Endodermal cell (in vitro differentiated cells): ENCODE results near the gene TBC1D32. TPM values are rescaled to one million over a fixed set of nuclear protein-coding genes. Genes with fewer than 3 reads are reported as not detected.

Source experiments
- DNase-seq: peaks from one replicate; pipeline ENCODE4 v3.0.0-alpha.2; 2017
- H3K27ac ChIP-seq: 2 replicates; pipeline ENCODE4 v1.5.1; 2013; ENCODE audit warnings: mild to moderate bottlenecking, low read depth, low read length, moderate library complexity
- H3K27me3 ChIP-seq: 2 replicates; pipeline ENCODE4 v1.6.1; 2013; ENCODE audit warnings: mild to moderate bottlenecking, low read length, moderate library complexity; ENCODE audit not compliant: insufficient read depth, control insufficient read depth, poor library complexity, severe bottlenecking
- H3K36me3 ChIP-seq: 2 replicates; pipeline ENCODE4 v1.7.0; 2013; ENCODE audit warnings: mild to moderate bottlenecking, low read length, moderate library complexity; ENCODE audit not compliant: control insufficient read depth, insufficient read depth
- H3K4me1 ChIP-seq: one replicate; pipeline ENCODE4 v1.7.0; 2013; ENCODE audit warnings: low read length; ENCODE audit not compliant: control insufficient read depth, insufficient read depth
- H3K4me3 ChIP-seq: 2 replicates; pipeline ENCODE4 v1.5.1; 2013; ENCODE audit warnings: mild to moderate bottlenecking, low read length, moderate library complexity
- H3K9ac ChIP-seq: 2 replicates; pipeline ENCODE4 v1.6.1; 2013; ENCODE audit warnings: mild to moderate bottlenecking, low read length, moderate library complexity; ENCODE audit not compliant: poor library complexity, severe bottlenecking; ENCODE audit errors: extremely low read depth
- H3K9me3 ChIP-seq: 2 replicates; pipeline ENCODE4 v1.6.1; 2013; ENCODE audit warnings: mild to moderate bottlenecking, low read length, moderate library complexity; ENCODE audit not compliant: control insufficient read depth
- H3K27ac Mint-ChIP-seq: 2 replicates; pipeline ENCODE4 v1.8.0; 2020; ENCODE audit warnings: mixed read lengths
- H3K27me3 Mint-ChIP-seq: 2 replicates; pipeline ENCODE4 v1.8.0; 2021; ENCODE audit warnings: mild to moderate bottlenecking, mixed read lengths; ENCODE audit not compliant: insufficient read depth
- H3K36me3 Mint-ChIP-seq: 2 replicates; pipeline ENCODE4 v1.8.0; 2020; ENCODE audit warnings: low read depth, mixed read lengths
- H3K4me1 Mint-ChIP-seq: 2 replicates; pipeline ENCODE4 v1.8.0; 2020; ENCODE audit warnings: mixed read lengths
- H3K4me3 Mint-ChIP-seq: 2 replicates; pipeline ENCODE4 v1.8.0; 2020; ENCODE audit warnings: mild to moderate bottlenecking, moderate library complexity, mixed read lengths
- H3K9me3 Mint-ChIP-seq: 2 replicates; pipeline ENCODE4 v1.8.0; 2020; ENCODE audit warnings: mild to moderate bottlenecking, mixed read lengths
- CTCF ChIP-seq: fragments of 200-600 bp; sonication (generic); conservative IDR thresholded peaks from 2 replicates; pipeline ENCODE4 v1.5.0; 2021; ENCODE audit warnings: antibody characterized with exemption, mild to moderate bottlenecking
- WGBS, 2 experiments: methylation state at CpG; one replicate each; pipeline versions ENCODE4 v1.1.5 to v1.1.7; 2013; ENCODE audit warnings: missing lambda C conversion rate in 2 of 2, mixed read lengths in 1 of 2; ENCODE audit not compliant: insufficient coverage in 1 of 2, insufficient read length in 1 of 2; 5-methylcytosine and 5-hydroxymethylcytosine counted together
- total RNA-seq, 2 donors: library from RNA; stranded (reverse); fragmentation: NEBNext Ultra II Directional in 1 of 2; extraction: Animal tissue kit (Norgen Biotek cat#: 25700) in 1 of 2; gene quantifications; 2 replicates in 1 of 2; 3 replicates in 1 of 2; pipeline ENCODE4 v1.2.1, GENCODE V29; 2021

The TBC1D32 gene
- total RNA-seq, 2 donors from 2014 or later = 16.5 to 21.4 TPM

DNA sequence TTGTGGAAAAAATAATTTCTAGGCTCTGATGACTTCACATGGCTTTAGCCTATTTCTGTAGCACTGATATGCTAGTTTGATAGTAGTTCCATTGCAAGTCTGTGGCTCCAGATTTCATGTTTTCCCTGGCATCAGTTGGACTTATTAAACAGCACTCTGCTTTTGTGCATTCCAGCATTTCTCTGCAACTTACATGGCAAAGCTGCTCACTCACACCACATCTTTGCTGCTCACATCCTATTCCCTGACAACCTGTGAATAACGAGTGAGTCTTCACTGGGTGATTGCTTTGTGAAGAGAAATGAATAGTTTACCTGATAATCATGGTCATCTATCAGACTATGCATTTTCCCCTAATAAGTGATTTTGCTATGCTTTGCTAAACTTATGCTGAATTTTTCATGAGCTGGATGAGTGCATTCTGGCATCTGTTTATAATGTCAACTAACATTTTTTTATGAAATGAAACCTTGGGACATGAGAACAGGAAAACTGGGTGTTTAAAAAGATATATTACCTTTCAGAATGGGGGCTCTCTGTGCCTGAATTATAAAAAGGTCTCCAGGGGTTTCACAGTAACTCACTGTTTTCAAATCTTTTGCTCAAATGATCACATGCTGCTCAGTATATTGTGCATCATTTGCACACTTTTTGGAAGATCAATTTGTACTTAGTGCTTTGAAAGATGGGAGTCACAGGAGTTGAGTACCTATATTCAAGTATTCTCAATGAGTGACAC lies 301.8 kb downstream of the TBC1D32 start:
- Mint-ChIP-seq H3K4me1 (no peaks in the 10 kb centered on the region), H3K9me3 (no peaks in the 10 kb centered on the region), H3K4me3 (no peak overlapping the region), H3K36me3 (no peaks in the 10 kb centered on the region), H3K27ac (no peak overlapping the region), H3K27me3 (no peaks in the 10 kb centered on the region)
- no peak for DNase-seq
- TF ChIP-seq CTCF = no peak
- Histone ChIP-seq H3K9me3 (no peaks in the 10 kb centered on the region), H3K27ac (no peak overlapping the region), H3K9ac (no peak overlapping the region), H3K4me3 (no peak overlapping the region), H3K27me3 (no peaks in the 10 kb centered on the region), H3K4me1 (no peaks in the 10 kb centered on the region), H3K36me3 (no peaks in the 10 kb centered on the region)
- WGBS, 2 experiments = 100% methylated on average over 1 of the region's 1 CpG; no CpG with 5 or more reads in 1 of the 2 experiments

Other genes with a start within 250 kb of the TBC1D32 start
- gene GJA1, start 101.2 kb upstream of the TBC1D32 start, total RNA-seq = 1,000 to 10,000 TPM in 1 of 2 donors, 100 to 1,000 TPM in 1; 706 to 1,121 TPM